Measurements from ENCODE around the gene TNFRSF21.
"Not testable (repeated sequence)": the region's sequence is repeated elsewhere in the genome, so short reads cannot be mapped to it uniquely, and the experiment has no call there.

Gene TNFRSF21

DNA sequence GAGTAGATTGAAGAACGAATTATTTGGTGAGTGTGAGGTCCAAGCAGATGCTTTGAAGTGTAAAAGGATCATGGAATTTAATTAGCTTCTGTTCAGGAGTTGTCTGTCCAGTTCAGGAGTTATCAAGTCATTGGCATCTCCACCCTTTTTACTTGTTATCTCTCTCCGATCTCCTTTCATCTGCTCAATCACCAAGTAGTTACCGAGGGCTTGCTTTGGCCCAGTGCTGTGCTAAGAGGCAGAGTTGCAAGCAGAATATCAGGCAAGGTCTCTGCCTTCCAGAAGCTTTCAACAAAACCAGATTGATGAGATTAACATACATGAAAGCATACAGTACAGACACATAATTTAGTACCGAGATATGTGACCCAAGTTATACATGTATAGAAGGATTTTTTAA, 10.2 kb upstream of the TNFRSF21 start:
- no peak for DNase-seq

DNA sequence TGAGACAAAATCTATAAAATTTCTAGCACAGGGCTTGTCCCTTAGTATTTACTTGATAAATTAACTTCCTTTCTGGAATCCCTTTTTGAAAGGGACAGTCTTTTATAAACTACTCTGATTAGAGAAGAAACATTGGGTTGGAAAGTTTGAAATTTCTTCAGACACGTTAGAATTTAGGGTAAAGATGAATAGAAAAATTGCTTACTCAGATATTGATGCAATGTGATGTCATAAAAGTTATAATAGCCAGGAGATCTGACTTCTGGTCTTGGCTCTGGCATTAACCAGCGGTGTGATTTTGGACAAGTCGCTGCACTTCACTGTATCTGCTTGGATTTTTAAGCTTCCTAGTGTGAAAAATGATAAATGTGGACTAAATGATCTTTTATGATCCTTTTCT, 9.7 kb upstream of the TNFRSF21 start:
- no peak for DNase-seq

- no peak for DNase-seq
Observed at GRCh38 chr6:47318236-47318989, 8.7 kb upstream of the TNFRSF21 start.

GRCh38 chr6:47315181-47315580, 5.5 kb upstream of the TNFRSF21 start:
- not testable (repeated sequence) for DNase-seq

DNA sequence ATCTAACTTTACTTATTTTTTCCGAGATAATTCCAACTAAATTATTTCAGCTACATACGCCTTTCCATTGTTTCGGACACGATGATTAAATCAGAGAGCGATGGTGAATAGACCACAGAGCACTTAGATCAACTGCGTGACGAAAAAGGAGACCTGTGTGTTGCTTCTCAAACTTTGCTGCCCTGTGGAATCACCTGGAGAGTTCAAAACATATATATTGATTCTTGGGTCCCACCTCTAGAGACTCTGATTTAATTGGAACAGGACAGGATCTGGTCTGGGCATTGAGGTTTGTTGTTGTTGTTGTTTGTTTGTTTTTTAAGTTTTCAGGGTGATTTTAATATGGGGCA, 401 bp upstream of the TNFRSF21 start:
- no peak for DNase-seq

DNA sequence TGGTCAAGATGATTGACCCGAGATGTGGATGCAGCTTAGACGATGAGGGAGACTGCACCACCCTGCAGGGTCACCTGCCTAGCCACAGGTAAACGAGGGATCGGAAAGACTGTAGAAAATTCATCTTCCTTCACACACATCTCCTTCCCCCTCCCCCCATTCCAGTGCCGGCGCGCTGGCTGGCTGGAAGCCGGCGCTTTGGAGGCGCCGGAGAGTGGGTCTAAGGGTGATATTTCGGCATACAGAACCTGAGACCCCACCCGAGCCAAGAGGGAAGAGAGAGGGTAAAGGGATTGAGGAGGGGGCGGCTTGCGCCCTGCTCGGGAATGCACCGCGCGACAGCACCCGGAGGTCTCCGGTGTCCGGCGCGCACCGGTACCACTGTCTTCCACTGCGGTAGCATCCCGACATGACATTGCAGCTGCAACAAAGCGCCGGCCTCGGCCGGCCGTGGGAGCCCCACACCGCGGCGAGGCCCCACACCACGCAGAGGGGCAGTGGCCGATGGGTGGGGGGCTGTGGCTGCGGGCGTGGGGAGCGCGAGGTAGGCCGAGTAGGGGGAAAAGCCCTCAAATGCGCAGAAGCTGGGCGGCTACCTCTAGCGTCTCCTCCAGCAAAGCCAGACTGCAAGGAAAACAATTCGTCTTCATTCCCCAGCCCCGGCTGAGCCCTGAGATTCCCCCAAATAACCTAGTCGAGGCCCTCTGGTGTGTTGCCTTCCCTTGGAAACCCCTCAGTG, 984 bp downstream of the TNFRSF21 start:
- no peak for DNase-seq

GRCh38 chr6:47308198-47308517, 1.5 kb downstream of the TNFRSF21 start:
- DNase-seq, result no peak

- no peak for DNase-seq
Observed at GRCh38 chr6:47307362-47308197, 2.1 kb downstream of the TNFRSF21 start.

- DNase-seq, result no peak
Observed at GRCh38 chr6:47306887-47307286, 2.8 kb downstream of the TNFRSF21 start.

GRCh38 chr6:47303861-47304260, 5.8 kb downstream of the TNFRSF21 start:
- no peak for DNase-seq

DNA sequence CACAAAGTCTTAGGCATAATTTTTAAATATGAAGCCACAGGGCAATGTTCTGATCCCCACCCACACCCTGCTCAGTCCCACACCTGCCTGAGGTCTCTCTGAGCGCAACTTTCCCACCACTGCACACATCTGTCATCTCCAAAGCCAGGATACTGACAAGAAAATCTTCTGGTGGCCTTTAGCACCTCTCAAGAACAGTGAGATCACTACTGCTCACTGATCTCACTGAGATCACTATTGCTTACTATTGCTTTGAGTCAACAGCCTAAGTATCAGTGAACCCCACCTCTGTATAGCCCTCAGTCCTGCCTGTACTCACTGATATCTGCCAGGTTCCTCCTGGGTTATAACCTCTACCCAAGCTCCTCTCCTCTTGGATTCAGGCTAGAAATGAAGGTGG, 6.4 kb downstream of the TNFRSF21 start:
- DNase-seq, result no peak

GRCh38 chr6:47302043-47302442, 7.7 kb downstream of the TNFRSF21 start:
- no peak for DNase-seq

DNA sequence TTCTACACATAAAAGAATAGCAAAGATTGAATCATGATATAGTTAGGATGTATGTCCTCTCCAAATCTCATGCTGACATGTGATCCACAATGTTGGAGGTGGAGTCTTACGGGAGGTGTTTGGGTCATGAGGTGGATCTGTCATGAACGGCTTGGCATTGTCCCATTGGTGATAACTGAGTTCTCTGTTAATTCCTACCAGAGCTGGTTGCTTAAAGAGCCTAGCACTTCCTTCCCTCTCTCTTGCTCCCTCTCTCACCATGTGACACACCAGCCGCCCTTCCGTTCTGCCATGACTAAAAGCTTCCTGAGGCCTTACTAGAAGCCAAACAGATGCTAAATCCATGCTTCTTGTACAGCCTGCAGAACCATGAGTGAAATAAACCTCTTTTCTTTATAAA, 8.3 kb downstream of the TNFRSF21 start:
- DNase-seq, result no peak

DNA sequence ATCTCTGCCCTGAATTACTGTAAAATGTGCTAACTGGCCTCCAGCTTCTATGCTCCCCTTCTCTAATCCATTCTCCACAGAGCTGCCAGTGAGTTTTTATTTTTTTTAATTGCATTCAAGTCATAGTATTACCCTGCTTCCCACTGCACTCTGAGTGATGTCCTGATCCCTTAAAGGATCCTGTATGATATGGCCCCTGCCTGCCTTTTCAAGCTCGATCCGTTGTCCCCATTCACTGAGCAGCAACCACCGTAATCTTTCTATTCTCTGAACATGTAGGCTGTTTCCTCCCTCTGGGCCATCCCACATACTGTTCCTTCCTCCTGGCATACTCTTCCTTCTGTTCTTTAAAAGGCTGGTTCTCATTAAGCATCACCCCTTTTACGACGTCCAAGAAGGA, 9.3 kb downstream of the TNFRSF21 start:
- DNase-seq, result no peak

GRCh38 chr6:47299965-47300364, 9.7 kb downstream of the TNFRSF21 start:
- DNase-seq, result no peak

- no peak for DNase-seq
Observed at GRCh38 chr6:47298475-47298874, 11.2 kb downstream of the TNFRSF21 start.

DNA sequence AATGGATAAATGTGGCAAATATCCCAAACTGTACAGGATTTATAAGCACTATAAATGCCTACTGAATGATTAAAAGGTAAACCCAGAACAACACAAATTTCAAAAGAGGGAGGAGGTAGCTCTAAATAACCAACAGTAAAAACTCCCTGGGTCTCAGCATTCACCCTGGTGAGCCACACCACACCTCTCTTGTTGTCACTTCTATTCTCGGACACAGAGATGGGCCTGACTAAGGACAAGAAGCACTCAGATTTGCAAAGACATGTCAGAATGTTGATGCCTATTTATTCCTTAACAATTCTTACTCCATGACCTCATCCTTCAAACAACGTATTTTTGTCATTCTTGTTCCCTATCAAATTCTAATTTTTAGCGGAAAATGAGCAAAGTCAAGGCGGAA, 14.7 kb downstream of the TNFRSF21 start:
- DNase-seq, result no peak

DNA sequence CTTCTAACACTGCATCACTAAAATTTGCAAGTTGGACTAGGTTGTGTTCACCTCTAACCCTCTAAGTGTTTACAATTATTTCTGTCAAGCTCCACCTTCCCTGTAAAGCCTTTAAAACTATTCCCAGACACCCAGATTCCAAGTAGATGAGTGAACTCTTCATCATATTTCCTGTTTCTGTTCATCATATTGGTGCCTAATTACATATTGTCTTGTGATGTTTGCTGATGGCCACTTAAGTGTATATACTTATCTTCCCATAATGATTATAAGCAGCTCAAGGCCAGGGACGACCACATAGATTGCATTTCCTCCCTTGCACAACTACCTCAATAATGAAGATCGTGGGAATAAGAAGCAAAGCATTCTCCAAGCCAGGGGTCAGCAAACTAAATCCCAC, 16.8 kb downstream of the TNFRSF21 start:
- no peak for DNase-seq

GRCh38 chr6:47292027-47292426, 17.7 kb downstream of the TNFRSF21 start:
- no peak for DNase-seq

DNA sequence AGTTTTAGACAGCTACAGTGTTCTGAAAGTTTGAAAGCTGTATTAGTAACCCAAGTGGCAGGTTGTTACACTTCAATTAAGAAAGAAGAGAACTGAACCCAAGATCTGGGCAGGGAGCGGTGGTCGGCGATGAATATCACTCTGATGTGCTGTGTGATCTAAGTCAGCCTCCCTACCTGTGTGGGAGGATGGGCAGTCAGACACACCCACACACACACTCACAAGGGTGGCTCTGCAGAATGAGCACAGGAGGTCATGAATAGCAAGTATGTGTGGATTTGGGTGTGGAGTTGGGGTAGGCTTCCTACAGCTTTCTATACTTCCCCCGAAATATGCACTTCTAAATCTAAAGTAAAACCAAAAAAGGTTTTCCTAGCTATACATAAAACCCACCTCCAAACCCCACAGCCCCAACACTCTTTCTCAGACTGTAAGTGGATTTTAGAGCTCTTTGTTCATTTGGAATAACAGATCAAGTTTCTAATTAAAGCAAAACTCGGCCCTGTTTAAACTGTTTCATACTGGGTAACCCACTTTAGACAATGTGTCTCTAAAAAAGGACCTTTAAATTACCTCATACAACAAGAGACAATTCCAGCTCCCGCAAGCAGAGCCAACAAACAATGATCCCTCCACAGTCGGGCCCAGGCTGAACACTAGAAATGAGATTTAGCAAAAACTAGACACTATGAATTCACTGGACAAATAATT, 19.4 kb downstream of the TNFRSF21 start:
- DNase-seq, result no peak

DNA sequence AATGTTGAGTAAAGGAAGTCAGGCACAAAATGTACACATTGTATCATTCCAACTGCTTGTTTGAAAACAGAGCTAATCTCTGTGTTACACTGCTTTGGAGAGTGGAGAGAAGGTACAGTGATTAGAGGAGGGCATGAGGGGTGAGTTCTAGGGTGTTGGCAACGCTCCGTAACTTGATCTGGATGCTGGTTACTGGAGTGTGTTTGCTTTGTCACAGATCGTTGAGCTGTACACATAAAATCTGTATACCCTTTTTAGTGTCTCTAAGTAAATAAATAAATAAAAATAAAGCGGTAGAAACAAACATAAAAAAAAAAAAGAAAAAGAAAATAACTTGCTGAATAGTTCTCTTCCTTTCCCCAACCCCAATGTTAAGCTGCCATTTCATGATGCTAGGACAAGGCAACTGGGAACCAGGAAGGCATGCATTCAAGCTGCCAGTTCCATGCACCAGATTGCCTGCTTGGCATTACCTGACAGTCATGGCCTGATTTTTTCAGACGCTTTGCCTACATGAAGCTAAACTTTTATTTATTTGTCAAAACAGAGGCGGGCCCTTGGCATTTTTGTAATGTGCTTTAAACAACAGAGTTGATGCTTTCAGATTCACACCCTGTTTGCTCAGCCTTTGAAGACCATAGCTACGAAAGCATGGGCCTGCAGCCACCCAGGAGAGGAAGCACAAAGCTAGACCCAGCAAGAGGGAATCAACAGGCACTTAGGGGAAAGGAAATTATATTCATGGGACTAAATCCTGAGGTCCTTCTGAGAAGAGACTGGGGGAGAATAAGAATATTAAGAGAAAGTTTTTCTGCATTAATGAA, 21.2 kb downstream of the TNFRSF21 start:
- no peak for DNase-seq

GRCh38 chr6:47286301-47286700, 23.4 kb downstream of the TNFRSF21 start:
- no peak for DNase-seq

All from NCI-H2081 treated with DMSO at 0.1 percent for 48 hours (cell line).